GM23338 (cell line): ENCODE results near the gene SHB. TPM values are rescaled to one million over a fixed set of nuclear protein-coding genes. Genes with fewer than 3 reads are reported as not detected.

Experiments
- ATAC-seq: fragments of 200-7000 bp; cut with Tn5 transposase; 3 replicates; pipeline ENCODE4 v1.9.1; 2020
- DNase-seq: peaks from one replicate; pipeline ENCODE4 v3.0.0-alpha.2; 2015; ENCODE audit warnings: low spot score
- H2AFZ ChIP-seq: fragments of 200-600 bp; sonication (generic); 2 replicates; pipeline ENCODE4 v1.8.0; 2016; ENCODE audit warnings: antibody characterized with exemption, mild to moderate bottlenecking, moderate library complexity
- H3F3A ChIP-seq: fragments of 200-600 bp; sonication (generic); replicated peaks from 2 replicates; pipeline ENCODE4 v1.8.0; 2017; ENCODE audit warnings: antibody characterized with exemption, mixed run types, low read depth
- H3K27ac ChIP-seq: fragments of 200-600 bp; sonication (generic); 2 replicates; pipeline ENCODE4 v1.6.1; 2016; ENCODE audit warnings: low read depth
- H3K27me3 ChIP-seq: fragments of 200-600 bp; sonication (generic); 2 replicates; pipeline ENCODE4 v1.8.0; 2016; ENCODE audit warnings: mild to moderate bottlenecking, mixed run types, moderate library complexity; ENCODE audit not compliant: insufficient read depth
- H3K36me3 ChIP-seq: fragments of 200-600 bp; sonication (generic); 2 replicates; pipeline ENCODE4 v1.8.0; 2016; ENCODE audit warnings: mild to moderate bottlenecking; ENCODE audit not compliant: insufficient read depth
- H3K4me1 ChIP-seq: fragments of 200-600 bp; sonication (generic); 2 replicates; pipeline ENCODE4 v1.8.0; 2016; ENCODE audit warnings: mild to moderate bottlenecking, moderate library complexity; ENCODE audit not compliant: insufficient read depth
- H3K4me2 ChIP-seq: fragments of 200-600 bp; sonication (generic); 2 replicates; pipeline ENCODE4 v1.7.1; 2017; ENCODE audit warnings: mixed run types
- H3K4me3 ChIP-seq: fragments of 200-600 bp; sonication (generic); 2 replicates; pipeline ENCODE4 v1.6.1; 2016; ENCODE audit warnings: mixed run types
- H3K79me2 ChIP-seq: fragments of 200-600 bp; sonication (generic); replicated peaks from 2 replicates; pipeline ENCODE4 v1.8.0; 2017; ENCODE audit warnings: mild to moderate bottlenecking; ENCODE audit not compliant: insufficient read depth
- H3K9me2 ChIP-seq: fragments of 200-600 bp; sonication (generic); 2 replicates; pipeline ENCODE4 v1.8.0; 2017; ENCODE audit not compliant: insufficient read depth
- H4K20me1 ChIP-seq: fragments of 200-600 bp; sonication (generic); replicated peaks from 2 replicates; pipeline ENCODE4 v1.8.0; 2017; ENCODE audit warnings: mild to moderate bottlenecking; ENCODE audit not compliant: insufficient read depth
- H3K27ac Mint-ChIP-seq: 2 replicates; pipeline ENCODE4 v1.8.0; 2020; ENCODE audit warnings: inconsistent platforms, mild to moderate bottlenecking, moderate library complexity, mixed read lengths
- H3K27me3 Mint-ChIP-seq: 3 replicates; pipeline ENCODE4 v1.8.0; 2022; ENCODE audit warnings: low read depth, mild to moderate bottlenecking, moderate library complexity, mixed read lengths, inconsistent platforms; ENCODE audit not compliant: insufficient read depth, poor library complexity
- H3K36me3 Mint-ChIP-seq: 3 replicates; pipeline ENCODE4 v1.8.0; 2021; ENCODE audit warnings: low read depth, mild to moderate bottlenecking, inconsistent platforms, moderate library complexity, mixed read lengths
- H3K4me1 Mint-ChIP-seq: 3 replicates; pipeline ENCODE4 v1.8.0; 2020; ENCODE audit warnings: mild to moderate bottlenecking, inconsistent platforms, mixed read lengths
- H3K4me3 Mint-ChIP-seq: 3 replicates; pipeline ENCODE4 v1.8.0; 2021; ENCODE audit warnings: moderate library complexity, mild to moderate bottlenecking, inconsistent platforms, mixed read lengths
- H3K9me3 Mint-ChIP-seq: 3 replicates; pipeline ENCODE4 v1.8.0; 2020; ENCODE audit warnings: moderate library complexity, mild to moderate bottlenecking, inconsistent platforms, mixed read lengths
- CREB1 ChIP-seq: fragments of 250-450 bp; sonication (Bioruptor Pico); IDR thresholded peaks from 2 replicates; pipeline ENCODE4 v1.5.0; 2020; ENCODE audit warnings: low read depth, mild to moderate bottlenecking, moderate library complexity
- ETS1 ChIP-seq: IDR thresholded peaks from 2 replicates; pipeline ENCODE4 v1.6.1; 2016; ENCODE audit warnings: antibody characterized with exemption
- EZH2 ChIP-seq: fragments of 200-600 bp; sonication (generic); IDR thresholded peaks from one replicate; pipeline ENCODE4 v1.8.0; 2017; ENCODE audit warnings: antibody characterized with exemption, mild to moderate bottlenecking, low read depth; ENCODE audit not compliant: unreplicated experiment
- EZH2phosphoT487 ChIP-seq: fragments of 200-600 bp; sonication (generic); IDR thresholded peaks from one replicate; pipeline ENCODE4 v1.8.1; 2018; ENCODE audit warnings: antibody characterized with exemption; ENCODE audit not compliant: unreplicated experiment
- NANOG ChIP-seq: IDR thresholded peaks from 2 replicates; pipeline ENCODE4 v1.6.1; 2016; ENCODE audit warnings: antibody characterized with exemption, borderline replicate concordance
- POLR2AphosphoS5 ChIP-seq: IDR thresholded peaks from 2 replicates; pipeline ENCODE4 v1.6.1; 2016; ENCODE audit warnings: antibody characterized with exemption, low read depth
- STAT1 ChIP-seq: IDR thresholded peaks from one replicate; pipeline ENCODE4 v1.6.1; 2016; ENCODE audit warnings: antibody characterized with exemption; ENCODE audit not compliant: unreplicated experiment
- ZNF331 ChIP-seq: fragments of 250-450 bp; sonication (Bioruptor Pico); IDR thresholded peaks from 2 replicates; pipeline ENCODE4 v1.5.0; 2020; ENCODE audit warnings: low read depth, mild to moderate bottlenecking, moderate library complexity
- polyA plus RNA-seq: library from polyadenylated mRNA; unstranded; fragments of >200 nt; fragmentation: Nextera tagmentation; extraction: Ambion mirVana; gene quantifications from 2 replicates; pipeline ENCODE4 v1.2.1, GENCODE V29; 2016
- total RNA-seq: library from RNA; depleted of rRNA; stranded (reverse); fragments of >200 nt; shearing (Covaris generic); gene quantifications from 2 replicates; pipeline ENCODE4 v1.2.3, GENCODE V29; 2014
- TF ChIP-seq, protein P1 (sequence below): fragments of 250-450 bp; sonication (Bioruptor Pico); IDR thresholded peaks from 2 replicates; pipeline ENCODE4 v1.5.0; 2020; ENCODE audit warnings: mild to moderate bottlenecking, moderate library complexity
- TF ChIP-seq, protein P2 (sequence below): IDR thresholded peaks from one replicate; pipeline ENCODE4 v1.6.1; 2018; ENCODE audit warnings: antibody characterized with exemption; ENCODE audit not compliant: unreplicated experiment

SHB gene
- total and polyA plus RNA-seq, 2 experiments from 2014 or later: 1.5 to 14.0 TPM

GRCh38 chr9:37917313-37917731, 151.7 kb downstream of the SHB start:
- Histone ChIP-seq H3K4me2 (no peak overlapping the region), H3K36me3 (no peaks in the 10 kb centered on the region), H3K27me3 (no peaks in the 10 kb centered on the region), H3K79me2 (no peaks in the 10 kb centered on the region), H3K4me1 (peaks cover 3% of the 10 kb centered on the region), H3F3A (no peaks in the 10 kb centered on the region), H3K4me3 (no peak overlapping the region), H4K20me1 (no peaks in the 10 kb centered on the region), H2AFZ (no peak overlapping the region), H3K9me2 (no peaks in the 10 kb centered on the region), H3K27ac (no peak overlapping the region)
- Mint-ChIP-seq H3K27ac (no peak overlapping the region), H3K27me3 (peaks cover 12% of the 10 kb centered on the region), H3K4me3 (no peak overlapping the region), H3K9me3 (no peaks in the 10 kb centered on the region), H3K4me1 (peaks cover 31% of the 10 kb centered on the region), H3K36me3 (no peaks in the 10 kb centered on the region; the same call in 2 of the 3 replicates)
- TF ChIP-seq CREB1 (no peak), EZH2 (no peak)
- ATAC-seq (no peak), DNase-seq (no peak)

DNA sequence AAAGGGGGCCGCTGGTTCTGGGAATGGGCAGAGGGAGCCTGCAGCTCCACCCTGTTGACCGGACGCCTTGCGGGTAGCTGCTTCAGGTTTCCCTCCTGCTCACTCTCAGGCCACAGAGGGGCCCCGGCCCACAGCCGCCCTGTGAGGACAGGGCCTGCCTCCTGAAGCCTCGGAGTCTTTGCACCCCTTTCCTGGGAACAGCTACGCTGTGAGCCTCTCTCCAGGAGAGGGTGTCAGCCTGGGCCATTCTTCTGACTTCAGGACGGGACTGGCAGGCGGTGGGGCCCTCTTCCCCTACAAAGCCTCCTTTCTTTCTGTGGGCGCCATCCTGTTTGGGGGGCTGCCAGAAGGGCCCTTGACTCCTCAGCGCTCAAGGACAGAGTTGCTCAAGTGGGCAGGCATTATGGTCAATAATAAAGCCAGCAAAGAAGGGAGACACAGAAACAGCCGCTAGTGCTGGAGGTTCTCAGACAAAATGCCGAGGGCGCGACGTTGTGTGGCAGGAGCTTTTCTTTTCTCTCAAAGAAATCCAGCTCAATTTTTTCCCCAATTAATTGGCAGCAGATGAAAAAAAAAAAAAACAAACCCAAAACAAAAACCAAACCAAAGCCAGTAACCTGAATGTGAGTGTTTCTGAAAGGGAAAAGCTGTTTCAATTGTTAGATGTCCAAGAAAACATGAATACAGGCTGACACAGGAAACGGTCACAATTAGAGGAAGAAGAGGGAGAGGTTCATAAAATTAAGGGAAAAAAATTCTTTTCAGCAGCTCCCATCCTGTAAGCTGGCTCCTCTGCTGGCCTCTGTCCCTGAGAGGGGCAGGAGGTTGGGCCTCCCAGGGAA, 152.3 kb downstream of the SHB start:
- Mint-ChIP-seq H3K4me3 (no peak overlapping the region), H3K4me1 (peaks cover 28% of the 10 kb centered on the region), H3K36me3 (no peaks in the 10 kb centered on the region; the same call in 2 of the 3 replicates), H3K27me3 (peaks cover 12% of the 10 kb centered on the region), H3K27ac (no peak overlapping the region), H3K9me3 (no peaks in the 10 kb centered on the region)
- Histone ChIP-seq H2AFZ (no peak overlapping the region), H3K9me2 (no peaks in the 10 kb centered on the region), H3K27ac (no peak overlapping the region), H3F3A (no peaks in the 10 kb centered on the region), H3K27me3 (no peaks in the 10 kb centered on the region), H3K36me3 (no peaks in the 10 kb centered on the region), H3K4me3 (no peak overlapping the region), H3K79me2 (no peaks in the 10 kb centered on the region), H3K4me2 (no peak overlapping the region), H3K4me1 (peaks cover 3% of the 10 kb centered on the region), H4K20me1 (no peaks in the 10 kb centered on the region)
- DNase-seq: no peak
- no peak for ATAC-seq
- TF ChIP-seq, protein P1, sequence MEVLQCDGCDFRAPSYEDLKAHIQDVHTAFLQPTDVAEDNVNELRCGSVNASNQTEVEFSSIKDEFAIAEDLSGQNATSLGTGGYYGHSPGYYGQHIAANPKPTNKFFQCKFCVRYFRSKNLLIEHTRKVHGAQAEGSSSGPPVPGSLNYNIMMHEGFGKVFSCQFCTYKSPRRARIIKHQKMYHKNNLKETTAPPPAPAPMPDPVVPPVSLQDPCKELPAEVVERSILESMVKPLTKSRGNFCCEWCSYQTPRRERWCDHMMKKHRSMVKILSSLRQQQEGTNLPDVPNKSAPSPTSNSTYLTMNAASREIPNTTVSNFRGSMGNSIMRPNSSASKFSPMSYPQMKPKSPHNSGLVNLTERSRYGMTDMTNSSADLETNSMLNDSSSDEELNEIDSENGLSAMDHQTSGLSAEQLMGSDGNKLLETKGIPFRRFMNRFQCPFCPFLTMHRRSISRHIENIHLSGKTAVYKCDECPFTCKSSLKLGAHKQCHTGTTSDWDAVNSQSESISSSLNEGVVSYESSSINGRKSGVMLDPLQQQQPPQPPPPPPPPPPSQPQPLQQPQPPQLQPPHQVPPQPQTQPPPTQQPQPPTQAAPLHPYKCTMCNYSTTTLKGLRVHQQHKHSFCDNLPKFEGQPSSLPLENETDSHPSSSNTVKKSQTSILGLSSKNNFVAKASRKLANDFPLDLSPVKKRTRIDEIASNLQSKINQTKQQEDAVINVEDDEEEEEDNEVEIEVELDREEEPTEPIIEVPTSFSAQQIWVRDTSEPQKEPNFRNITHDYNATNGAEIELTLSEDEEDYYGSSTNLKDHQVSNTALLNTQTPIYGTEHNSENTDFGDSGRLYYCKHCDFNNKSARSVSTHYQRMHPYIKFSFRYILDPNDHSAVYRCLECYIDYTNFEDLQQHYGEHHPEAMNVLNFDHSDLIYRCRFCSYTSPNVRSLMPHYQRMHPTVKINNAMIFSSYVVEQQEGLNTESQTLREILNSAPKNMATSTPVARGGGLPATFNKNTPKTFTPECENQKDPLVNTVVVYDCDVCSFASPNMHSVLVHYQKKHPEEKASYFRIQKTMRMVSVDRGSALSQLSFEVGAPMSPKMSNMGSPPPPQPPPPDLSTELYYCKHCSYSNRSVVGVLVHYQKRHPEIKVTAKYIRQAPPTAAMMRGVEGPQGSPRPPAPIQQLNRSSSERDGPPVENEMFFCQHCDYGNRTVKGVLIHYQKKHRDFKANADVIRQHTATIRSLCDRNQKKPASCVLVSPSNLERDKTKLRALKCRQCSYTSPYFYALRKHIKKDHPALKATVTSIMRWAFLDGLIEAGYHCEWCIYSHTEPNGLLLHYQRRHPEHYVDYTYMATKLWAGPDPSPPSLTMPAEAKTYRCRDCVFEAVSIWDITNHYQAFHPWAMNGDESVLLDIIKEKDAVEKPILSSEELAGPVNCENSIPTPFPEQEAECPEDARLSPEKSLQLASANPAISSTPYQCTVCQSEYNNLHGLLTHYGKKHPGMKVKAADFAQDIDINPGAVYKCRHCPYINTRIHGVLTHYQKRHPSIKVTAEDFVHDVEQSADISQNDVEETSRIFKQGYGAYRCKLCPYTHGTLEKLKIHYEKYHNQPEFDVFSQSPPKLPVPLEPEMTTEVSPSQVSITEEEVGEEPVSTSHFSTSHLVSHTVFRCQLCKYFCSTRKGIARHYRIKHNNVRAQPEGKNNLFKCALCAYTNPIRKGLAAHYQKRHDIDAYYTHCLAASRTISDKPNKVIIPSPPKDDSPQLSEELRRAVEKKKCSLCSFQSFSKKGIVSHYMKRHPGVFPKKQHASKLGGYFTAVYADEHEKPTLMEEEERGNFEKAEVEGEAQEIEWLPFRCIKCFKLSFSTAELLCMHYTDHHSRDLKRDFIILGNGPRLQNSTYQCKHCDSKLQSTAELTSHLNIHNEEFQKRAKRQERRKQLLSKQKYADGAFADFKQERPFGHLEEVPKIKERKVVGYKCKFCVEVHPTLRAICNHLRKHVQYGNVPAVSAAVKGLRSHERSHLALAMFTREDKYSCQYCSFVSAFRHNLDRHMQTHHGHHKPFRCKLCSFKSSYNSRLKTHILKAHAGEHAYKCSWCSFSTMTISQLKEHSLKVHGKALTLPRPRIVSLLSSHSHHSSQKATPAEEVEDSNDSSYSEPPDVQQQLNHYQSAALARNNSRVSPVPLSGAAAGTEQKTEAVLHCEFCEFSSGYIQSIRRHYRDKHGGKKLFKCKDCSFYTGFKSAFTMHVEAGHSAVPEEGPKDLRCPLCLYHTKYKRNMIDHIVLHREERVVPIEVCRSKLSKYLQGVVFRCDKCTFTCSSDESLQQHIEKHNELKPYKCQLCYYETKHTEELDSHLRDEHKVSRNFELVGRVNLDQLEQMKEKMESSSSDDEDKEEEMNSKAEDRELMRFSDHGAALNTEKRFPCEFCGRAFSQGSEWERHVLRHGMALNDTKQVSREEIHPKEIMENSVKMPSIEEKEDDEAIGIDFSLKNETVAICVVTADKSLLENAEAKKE (CRISPR knock-in tag): no peak
- TF ChIP-seq NANOG (no peak), POLR2AphosphoS5 (no peak), CREB1 (no peak), ETS1 (no peak), EZH2phosphoT487 (no peak), EZH2 (no peak), ZNF331 (CRISPR knock-in tag) (no peak), STAT1 (no peak)
- TF ChIP-seq, protein P2, sequence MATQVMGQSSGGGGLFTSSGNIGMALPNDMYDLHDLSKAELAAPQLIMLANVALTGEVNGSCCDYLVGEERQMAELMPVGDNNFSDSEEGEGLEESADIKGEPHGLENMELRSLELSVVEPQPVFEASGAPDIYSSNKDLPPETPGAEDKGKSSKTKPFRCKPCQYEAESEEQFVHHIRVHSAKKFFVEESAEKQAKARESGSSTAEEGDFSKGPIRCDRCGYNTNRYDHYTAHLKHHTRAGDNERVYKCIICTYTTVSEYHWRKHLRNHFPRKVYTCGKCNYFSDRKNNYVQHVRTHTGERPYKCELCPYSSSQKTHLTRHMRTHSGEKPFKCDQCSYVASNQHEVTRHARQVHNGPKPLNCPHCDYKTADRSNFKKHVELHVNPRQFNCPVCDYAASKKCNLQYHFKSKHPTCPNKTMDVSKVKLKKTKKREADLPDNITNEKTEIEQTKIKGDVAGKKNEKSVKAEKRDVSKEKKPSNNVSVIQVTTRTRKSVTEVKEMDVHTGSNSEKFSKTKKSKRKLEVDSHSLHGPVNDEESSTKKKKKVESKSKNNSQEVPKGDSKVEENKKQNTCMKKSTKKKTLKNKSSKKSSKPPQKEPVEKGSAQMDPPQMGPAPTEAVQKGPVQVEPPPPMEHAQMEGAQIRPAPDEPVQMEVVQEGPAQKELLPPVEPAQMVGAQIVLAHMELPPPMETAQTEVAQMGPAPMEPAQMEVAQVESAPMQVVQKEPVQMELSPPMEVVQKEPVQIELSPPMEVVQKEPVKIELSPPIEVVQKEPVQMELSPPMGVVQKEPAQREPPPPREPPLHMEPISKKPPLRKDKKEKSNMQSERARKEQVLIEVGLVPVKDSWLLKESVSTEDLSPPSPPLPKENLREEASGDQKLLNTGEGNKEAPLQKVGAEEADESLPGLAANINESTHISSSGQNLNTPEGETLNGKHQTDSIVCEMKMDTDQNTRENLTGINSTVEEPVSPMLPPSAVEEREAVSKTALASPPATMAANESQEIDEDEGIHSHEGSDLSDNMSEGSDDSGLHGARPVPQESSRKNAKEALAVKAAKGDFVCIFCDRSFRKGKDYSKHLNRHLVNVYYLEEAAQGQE: no peak
